ENCODE results near the gene GPSM3. TPM values are rescaled to one million over a fixed set of nuclear protein-coding genes. Genes with fewer than 3 reads are reported as not detected.

Gene GPSM3
- total and polyA plus RNA-seq, 2 of the 13 experiments (the other 11 are each of a cell fraction or from before 2014, with no cell fraction given) = 0.18 to 6.2 TPM

DNA sequence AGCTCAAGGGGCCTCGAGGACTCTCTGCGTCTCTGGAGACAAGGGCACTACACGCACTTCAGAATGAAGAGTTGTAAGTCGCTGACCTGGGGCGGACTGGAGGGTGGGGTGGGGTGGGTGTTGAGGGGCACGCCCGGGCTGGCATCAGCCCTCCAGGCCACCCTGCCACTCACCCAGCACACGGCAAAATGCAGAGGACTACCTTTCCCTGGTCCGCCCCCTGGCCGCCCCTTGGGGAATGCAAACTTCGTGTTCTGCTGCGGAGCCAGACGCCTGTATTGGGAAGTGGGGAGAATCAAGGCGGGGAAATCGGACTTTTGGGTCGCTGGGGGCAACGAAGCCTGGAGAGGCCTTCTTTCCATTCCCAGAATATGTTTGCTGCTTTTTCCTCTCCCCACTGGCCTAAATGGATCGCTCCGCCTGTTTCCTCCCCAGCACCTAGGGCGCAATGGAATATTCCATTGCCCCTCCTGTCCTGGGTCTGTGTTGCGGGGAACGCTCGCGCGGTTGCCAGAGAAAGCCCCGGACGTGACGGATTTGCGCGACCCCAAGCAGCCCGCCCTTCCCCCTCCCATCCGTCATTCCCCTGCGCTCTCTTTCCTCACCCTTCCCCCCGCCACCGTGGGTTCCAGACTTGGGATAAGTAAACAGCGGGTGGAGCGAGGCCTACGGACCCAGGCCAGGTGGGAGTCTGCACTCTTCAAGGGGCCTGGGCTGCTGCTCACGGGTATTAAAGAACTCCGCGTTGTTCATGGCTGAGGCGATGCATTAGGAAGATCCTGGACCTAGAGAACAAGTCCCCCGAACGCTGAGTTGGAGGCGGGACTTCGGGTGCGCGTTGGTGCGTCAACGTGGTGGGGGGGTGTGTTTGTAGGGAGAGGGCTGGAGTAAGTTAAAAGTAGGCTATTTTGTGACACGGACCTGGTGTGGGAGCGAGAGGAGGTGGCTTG is 38.6 kb downstream of the GPSM3 start, which contains the start of gene PPT2 (continued):
- TF ChIP-seq NFATC3 (CRISPR knock-in tag; IDR thresholded peaks at IDR 0.05) (peak; percentile 74), KDM5A (IDR thresholded peaks at IDR 0.05; ENCODE audit: borderline replicate concordance, low read length) (peak; percentile 92; the same call in 1 of the 2 replicates), ZNF7 (CRISPR knock-in tag; IDR thresholded peaks at IDR 0.05) (no peak), FOXM1 (CRISPR knock-in tag; IDR thresholded peaks at IDR 0.05) (0 out of 2 replicates have a peak, but pooled peaks have one; percentile 21), ZNF350 (CRISPR knock-in tag; IDR thresholded peaks at IDR 0.05; ENCODE audit: borderline replicate concordance, low read depth) (peak; percentile 96), POLR2G (IDR thresholded peaks at IDR 0.05; ENCODE audit: low read depth, low read length) (peak; percentile 71)
- TF ChIP-seq, protein P1, sequence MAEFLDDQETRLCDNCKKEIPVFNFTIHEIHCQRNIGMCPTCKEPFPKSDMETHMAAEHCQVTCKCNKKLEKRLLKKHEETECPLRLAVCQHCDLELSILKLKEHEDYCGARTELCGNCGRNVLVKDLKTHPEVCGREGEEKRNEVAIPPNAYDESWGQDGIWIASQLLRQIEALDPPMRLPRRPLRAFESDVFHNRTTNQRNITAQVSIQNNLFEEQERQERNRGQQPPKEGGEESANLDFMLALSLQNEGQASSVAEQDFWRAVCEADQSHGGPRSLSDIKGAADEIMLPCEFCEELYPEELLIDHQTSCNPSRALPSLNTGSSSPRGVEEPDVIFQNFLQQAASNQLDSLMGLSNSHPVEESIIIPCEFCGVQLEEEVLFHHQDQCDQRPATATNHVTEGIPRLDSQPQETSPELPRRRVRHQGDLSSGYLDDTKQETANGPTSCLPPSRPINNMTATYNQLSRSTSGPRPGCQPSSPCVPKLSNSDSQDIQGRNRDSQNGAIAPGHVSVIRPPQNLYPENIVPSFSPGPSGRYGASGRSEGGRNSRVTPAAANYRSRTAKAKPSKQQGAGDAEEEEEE (CRISPR knock-in tag; IDR thresholded peaks at IDR 0.05; ENCODE audit: borderline replicate concordance) = peak; percentile 11; the same call in 1 of the 2 replicates
- TF ChIP-seq, protein P2, sequence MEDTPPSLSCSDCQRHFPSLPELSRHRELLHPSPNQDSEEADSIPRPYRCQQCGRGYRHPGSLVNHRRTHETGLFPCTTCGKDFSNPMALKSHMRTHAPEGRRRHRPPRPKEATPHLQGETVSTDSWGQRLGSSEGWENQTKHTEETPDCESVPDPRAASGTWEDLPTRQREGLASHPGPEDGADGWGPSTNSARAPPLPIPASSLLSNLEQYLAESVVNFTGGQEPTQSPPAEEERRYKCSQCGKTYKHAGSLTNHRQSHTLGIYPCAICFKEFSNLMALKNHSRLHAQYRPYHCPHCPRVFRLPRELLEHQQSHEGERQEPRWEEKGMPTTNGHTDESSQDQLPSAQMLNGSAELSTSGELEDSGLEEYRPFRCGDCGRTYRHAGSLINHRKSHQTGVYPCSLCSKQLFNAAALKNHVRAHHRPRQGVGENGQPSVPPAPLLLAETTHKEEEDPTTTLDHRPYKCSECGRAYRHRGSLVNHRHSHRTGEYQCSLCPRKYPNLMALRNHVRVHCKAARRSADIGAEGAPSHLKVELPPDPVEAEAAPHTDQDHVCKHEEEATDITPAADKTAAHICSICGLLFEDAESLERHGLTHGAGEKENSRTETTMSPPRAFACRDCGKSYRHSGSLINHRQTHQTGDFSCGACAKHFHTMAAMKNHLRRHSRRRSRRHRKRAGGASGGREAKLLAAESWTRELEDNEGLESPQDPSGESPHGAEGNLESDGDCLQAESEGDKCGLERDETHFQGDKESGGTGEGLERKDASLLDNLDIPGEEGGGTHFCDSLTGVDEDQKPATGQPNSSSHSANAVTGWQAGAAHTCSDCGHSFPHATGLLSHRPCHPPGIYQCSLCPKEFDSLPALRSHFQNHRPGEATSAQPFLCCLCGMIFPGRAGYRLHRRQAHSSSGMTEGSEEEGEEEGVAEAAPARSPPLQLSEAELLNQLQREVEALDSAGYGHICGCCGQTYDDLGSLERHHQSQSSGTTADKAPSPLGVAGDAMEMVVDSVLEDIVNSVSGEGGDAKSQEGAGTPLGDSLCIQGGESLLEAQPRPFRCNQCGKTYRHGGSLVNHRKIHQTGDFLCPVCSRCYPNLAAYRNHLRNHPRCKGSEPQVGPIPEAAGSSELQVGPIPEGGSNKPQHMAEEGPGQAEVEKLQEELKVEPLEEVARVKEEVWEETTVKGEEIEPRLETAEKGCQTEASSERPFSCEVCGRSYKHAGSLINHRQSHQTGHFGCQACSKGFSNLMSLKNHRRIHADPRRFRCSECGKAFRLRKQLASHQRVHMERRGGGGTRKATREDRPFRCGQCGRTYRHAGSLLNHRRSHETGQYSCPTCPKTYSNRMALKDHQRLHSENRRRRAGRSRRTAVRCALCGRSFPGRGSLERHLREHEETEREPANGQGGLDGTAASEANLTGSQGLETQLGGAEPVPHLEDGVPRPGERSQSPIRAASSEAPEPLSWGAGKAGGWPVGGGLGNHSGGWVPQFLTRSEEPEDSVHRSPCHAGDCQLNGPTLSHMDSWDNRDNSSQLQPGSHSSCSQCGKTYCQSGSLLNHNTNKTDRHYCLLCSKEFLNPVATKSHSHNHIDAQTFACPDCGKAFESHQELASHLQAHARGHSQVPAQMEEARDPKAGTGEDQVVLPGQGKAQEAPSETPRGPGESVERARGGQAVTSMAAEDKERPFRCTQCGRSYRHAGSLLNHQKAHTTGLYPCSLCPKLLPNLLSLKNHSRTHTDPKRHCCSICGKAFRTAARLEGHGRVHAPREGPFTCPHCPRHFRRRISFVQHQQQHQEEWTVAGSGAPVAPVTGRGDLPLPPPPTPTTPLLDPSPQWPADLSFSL (CRISPR knock-in tag; IDR thresholded peaks at IDR 0.05) = 0 out of 2 replicates have a peak, but pooled peaks have one; percentile 14
- TF ChIP-seq, protein P3, sequence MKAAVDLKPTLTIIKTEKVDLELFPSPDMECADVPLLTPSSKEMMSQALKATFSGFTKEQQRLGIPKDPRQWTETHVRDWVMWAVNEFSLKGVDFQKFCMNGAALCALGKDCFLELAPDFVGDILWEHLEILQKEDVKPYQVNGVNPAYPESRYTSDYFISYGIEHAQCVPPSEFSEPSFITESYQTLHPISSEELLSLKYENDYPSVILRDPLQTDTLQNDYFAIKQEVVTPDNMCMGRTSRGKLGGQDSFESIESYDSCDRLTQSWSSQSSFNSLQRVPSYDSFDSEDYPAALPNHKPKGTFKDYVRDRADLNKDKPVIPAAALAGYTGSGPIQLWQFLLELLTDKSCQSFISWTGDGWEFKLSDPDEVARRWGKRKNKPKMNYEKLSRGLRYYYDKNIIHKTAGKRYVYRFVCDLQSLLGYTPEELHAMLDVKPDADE (CRISPR knock-in tag; IDR thresholded peaks at IDR 0.05) = peak; percentile 88; the same call in 1 of the 2 replicates
- TF ChIP-seq, protein P4, sequence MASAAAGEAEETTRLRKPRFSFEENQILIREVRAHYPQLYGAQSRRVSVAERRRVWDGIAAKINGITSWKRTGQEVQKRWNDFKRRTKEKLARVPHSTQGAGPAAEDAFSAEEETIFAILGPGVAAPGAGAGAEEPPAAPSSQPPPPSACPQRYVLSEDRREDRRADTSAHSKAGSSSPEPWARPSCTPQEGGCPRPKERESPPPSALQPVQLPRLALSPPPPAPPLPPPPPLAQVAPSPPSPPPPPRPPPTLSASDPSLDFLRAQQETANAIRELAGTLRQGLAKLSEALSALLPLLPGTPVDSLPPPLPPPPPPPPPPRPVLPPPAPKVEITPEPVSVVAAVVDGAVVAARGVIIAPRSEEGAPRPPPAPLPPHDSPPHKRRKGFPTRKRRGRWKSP (CRISPR knock-in tag; IDR thresholded peaks at IDR 0.05) = peak; percentile 77; the same call in 1 of the 2 replicates
